ENCODE results near the gene SPTBN2.

The SPTBN2 gene

DNA sequence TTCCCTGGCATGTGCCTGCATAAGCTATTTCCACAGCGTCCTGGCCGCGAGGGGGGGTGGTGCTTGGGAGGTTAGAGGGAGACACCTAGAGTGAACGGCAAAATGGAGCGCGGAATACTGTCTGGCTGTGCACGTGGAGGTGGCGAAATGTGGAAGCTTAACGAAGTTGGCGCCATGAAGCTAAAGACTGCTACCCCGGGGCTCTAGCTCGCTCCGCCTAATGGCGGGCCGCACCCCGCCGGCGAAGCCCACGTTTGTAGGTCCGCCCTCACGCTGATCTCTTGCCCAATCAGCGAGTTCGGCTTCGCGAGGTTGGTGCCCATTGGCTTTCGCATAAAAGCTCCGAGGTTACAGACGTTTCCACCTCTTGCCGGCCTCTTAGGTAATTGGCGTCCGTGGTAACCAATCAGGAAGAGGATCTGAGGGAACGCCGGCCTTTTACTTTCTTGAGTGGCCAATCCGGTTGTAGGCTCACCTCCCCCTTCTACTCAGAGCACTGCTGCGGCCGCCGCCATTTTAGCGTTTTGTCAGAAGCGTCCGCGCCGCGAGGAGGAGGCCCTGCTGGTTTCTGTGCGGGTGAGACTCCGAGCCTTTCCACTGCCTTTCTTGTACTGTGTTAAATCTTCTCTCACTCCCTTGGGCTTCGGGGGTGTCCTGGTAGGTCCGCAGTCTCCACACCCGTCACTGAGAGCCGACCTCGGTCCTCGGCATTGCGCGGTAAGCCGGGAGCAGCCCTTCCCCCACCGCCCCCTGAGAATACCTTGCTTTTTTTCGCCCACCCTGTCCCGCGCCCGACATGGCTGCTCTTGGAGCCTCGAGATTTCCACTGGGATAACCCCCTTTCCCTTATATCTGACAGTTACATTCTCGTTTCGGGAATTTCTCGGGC lies 90.6 kb downstream of the SPTBN2 start, which contains the start of gene RBM4:
Gene RBM4 (plus strand): TSS at position 527 of the 889 bp plus-strand sequence. CDS start 1,009 bp downstream, outside the sequence.
- Histone ChIP-seq H3K4me2 (ENCODE audit: low read length, poor library complexity, severe bottlenecking) (peak within 1 kb of the TSS; percentile 73), H3K4me3 (ENCODE audit: insufficient read depth in 1 of 2, low read depth in 1 of 2, low read length in 2 of 2) (peak within 1 kb of the TSS; percentile 79 to 91), H2AFZ (ENCODE audit: low read depth, low read length) (peak within 1 kb of the TSS; percentile 78), H2BK5ac (ENCODE audit: low read depth, low read length, poor library complexity, severe bottlenecking) (peak within 1 kb of the TSS; percentile 86), H2BK12ac (ENCODE audit: low read length in 2 of 2) (peak within 1 kb of the TSS in 1 of 2 experiments; percentile 47), H4K91ac (ENCODE audit: low read length) (peak within 1 kb of the TSS; percentile 80), H3K4ac (ENCODE audit: low read depth in 1 of 2, low read length in 2 of 2) (peak within 1 kb of the TSS; percentile 77 to 89), H3K79me1 (replicated peaks; ENCODE audit: low read length, poor library complexity, severe bottlenecking) (no peaks in the 10 kb centered on the region), H3K23ac (ENCODE audit: low read length in 2 of 2) (peak within 1 kb of the TSS in 1 of 2 experiments; percentile 81), H3K9me3 (ENCODE audit: control insufficient read depth, low read length) (no peaks in the 10 kb centered on the region), H3K4me1 (ENCODE audit: control insufficient read depth, insufficient read depth, low read depth, low read length) (peaks cover 10% of the 10 kb centered on the region), H3K36me3 (ENCODE audit: control insufficient read depth in 1 of 2, insufficient read depth in 2 of 2, low read depth in 1 of 2, low read length in 2 of 2) (peaks cover 20 to 50% of the 10 kb centered on the region in 2 experiments), H2BK15ac (ENCODE audit: low read depth, poor library complexity, severe bottlenecking) (no peak within 1 kb of the TSS), H3K18ac (ENCODE audit: low read depth in 1 of 2, low read length in 2 of 2) (peak within 1 kb of the TSS; percentile 89 to 92), H3K14ac (ENCODE audit: low read length in 2 of 2) (peak within 1 kb of the TSS in 1 of 2 experiments; percentile 6), H4K8ac (ENCODE audit: low read length) (peak within 1 kb of the TSS; percentile 94), H3K27ac (ENCODE audit: low read length, poor library complexity, severe bottlenecking) (peak within 1 kb of the TSS; percentile 96), H3K9ac (ENCODE audit: low read length) (peak within 1 kb of the TSS; percentile 94), H3K27me3 (ENCODE audit: control insufficient read depth in 1 of 2, insufficient read depth in 1 of 2, low read length in 2 of 2) (no peaks in the 10 kb centered on the region), H2BK120ac (ENCODE audit: low read depth, low read length) (peak within 1 kb of the TSS; percentile 73), H2AK5ac (ENCODE audit: low read length, severe bottlenecking) (peak within 1 kb of the TSS; percentile 54)
- DNase-seq: peak; percentile 100
- WGBS: under 1% methylated on average over 63 of the region's 63 CpGs

DNA sequence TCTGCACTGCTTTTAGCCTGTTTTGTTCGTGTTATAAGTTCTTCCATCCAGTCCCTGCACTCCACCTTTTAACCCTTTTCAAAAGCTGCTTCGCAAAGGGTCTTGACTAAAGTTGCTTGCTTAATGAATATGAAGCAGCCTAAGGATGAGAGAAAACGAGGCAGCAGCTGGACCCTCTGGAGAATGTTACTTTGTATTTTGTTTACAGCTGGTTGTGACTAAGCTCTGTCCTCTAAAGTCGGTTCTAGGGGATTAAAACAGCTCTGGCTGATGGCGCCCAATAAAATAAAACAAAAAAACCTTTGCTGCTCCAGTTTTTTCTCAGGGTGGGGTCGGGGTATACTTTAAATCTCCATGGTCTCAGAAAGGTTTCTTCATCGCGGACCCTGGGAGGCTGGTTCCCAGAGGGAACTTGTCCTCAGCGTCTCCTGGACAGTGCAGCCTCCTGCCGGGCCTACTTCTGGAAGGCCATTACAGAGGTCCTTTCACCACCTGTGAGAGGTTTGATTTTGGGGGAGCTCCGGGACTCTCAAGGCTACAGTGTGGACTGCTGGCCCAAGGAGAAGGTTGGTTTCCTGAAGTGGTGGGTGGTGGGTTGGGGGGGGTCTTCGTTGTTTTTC lies 91.3 kb downstream of the SPTBN2 start:
- Histone ChIP-seq H2BK120ac (ENCODE audit: low read depth, low read length) (no peak overlapping the region), H3K9ac (ENCODE audit: low read length) (peak overlapping the region; percentile 83), H3K4me3 (ENCODE audit: insufficient read depth in 1 of 2, low read depth in 1 of 2, low read length in 2 of 2) (peak overlapping the region; percentile 46 to 91), H2AFZ (ENCODE audit: low read depth, low read length) (no peak overlapping the region), H3K27ac (ENCODE audit: low read length, poor library complexity, severe bottlenecking) (peak overlapping the region; percentile 69), H2BK12ac (ENCODE audit: low read length in 2 of 2) (no peak overlapping the region), H3K79me1 (replicated peaks; ENCODE audit: low read length, poor library complexity, severe bottlenecking) (no peaks in the 10 kb centered on the region), H3K18ac (ENCODE audit: low read depth in 1 of 2, low read length in 2 of 2) (no peak overlapping the region), H4K91ac (ENCODE audit: low read length) (peak overlapping the region; percentile 5), H3K4ac (ENCODE audit: low read depth in 1 of 2, low read length in 2 of 2) (peak overlapping the region in 1 of 2 experiments; percentile 89), H3K9me3 (ENCODE audit: control insufficient read depth, low read length) (no peaks in the 10 kb centered on the region), H2BK15ac (ENCODE audit: low read depth, poor library complexity, severe bottlenecking) (no peak overlapping the region), H4K8ac (ENCODE audit: low read length) (peak overlapping the region; percentile 2), H3K4me1 (ENCODE audit: control insufficient read depth, insufficient read depth, low read depth, low read length) (peaks cover 8% of the 10 kb centered on the region), H3K14ac (ENCODE audit: low read length in 2 of 2) (no peak overlapping the region), H2AK5ac (ENCODE audit: low read length, severe bottlenecking) (peak overlapping the region; percentile 54), H3K4me2 (ENCODE audit: low read length, poor library complexity, severe bottlenecking) (peak overlapping the region; percentile 73), H3K23ac (ENCODE audit: low read length in 2 of 2) (no peak overlapping the region), H3K36me3 (ENCODE audit: control insufficient read depth in 1 of 2, insufficient read depth in 2 of 2, low read depth in 1 of 2, low read length in 2 of 2) (peaks cover 21 to 50% of the 10 kb centered on the region in 2 experiments), H3K27me3 (ENCODE audit: control insufficient read depth in 1 of 2, insufficient read depth in 1 of 2, low read length in 2 of 2) (no peaks in the 10 kb centered on the region), H2BK5ac (ENCODE audit: low read depth, low read length, poor library complexity, severe bottlenecking) (no peak overlapping the region)
- peak; percentile 74 for DNase-seq
- 54% methylated on average over 12 of the region's 12 CpGs for WGBS

GRCh38 chr11:66636411-66636810 lies 92.6 kb downstream of the SPTBN2 start:
- Histone ChIP-seq H2BK15ac (ENCODE audit: low read depth, poor library complexity, severe bottlenecking) (no peak overlapping the region), H2AK5ac (ENCODE audit: low read length, severe bottlenecking) (no peak overlapping the region), H2BK12ac (ENCODE audit: low read length in 2 of 2) (no peak overlapping the region), H2BK5ac (ENCODE audit: low read depth, low read length, poor library complexity, severe bottlenecking) (no peak overlapping the region), H2BK120ac (ENCODE audit: low read depth, low read length) (no peak overlapping the region), H3K79me1 (replicated peaks; ENCODE audit: low read length, poor library complexity, severe bottlenecking) (no peaks in the 10 kb centered on the region), H3K9ac (ENCODE audit: low read length) (no peak overlapping the region), H3K4me1 (ENCODE audit: control insufficient read depth, insufficient read depth, low read depth, low read length) (peaks cover 8% of the 10 kb centered on the region), H2AFZ (ENCODE audit: low read depth, low read length) (no peak overlapping the region), H3K4me3 (ENCODE audit: insufficient read depth in 1 of 2, low read depth in 1 of 2, low read length in 2 of 2) (no peak overlapping the region), H3K27me3 (ENCODE audit: control insufficient read depth in 1 of 2, insufficient read depth in 1 of 2, low read length in 2 of 2) (no peaks in the 10 kb centered on the region), H4K91ac (ENCODE audit: low read length) (no peak overlapping the region), H3K36me3 (ENCODE audit: control insufficient read depth in 1 of 2, insufficient read depth in 2 of 2, low read depth in 1 of 2, low read length in 2 of 2) (peaks cover 21 to 43% of the 10 kb centered on the region in 2 experiments), H4K8ac (ENCODE audit: low read length) (no peak overlapping the region), H3K27ac (ENCODE audit: low read length, poor library complexity, severe bottlenecking) (peak overlapping the region; percentile 28), H3K18ac (ENCODE audit: low read depth in 1 of 2, low read length in 2 of 2) (no peak overlapping the region), H3K14ac (ENCODE audit: low read length in 2 of 2) (no peak overlapping the region), H3K4ac (ENCODE audit: low read depth in 1 of 2, low read length in 2 of 2) (no peak overlapping the region), H3K4me2 (ENCODE audit: low read length, poor library complexity, severe bottlenecking) (no peak overlapping the region), H3K9me3 (ENCODE audit: control insufficient read depth, low read length) (no peaks in the 10 kb centered on the region), H3K23ac (ENCODE audit: low read length in 2 of 2) (no peak overlapping the region)
- WGBS: 95% methylated on average over 3 of the region's 3 CpGs
- DNase-seq: no peak
